ENCODE results near the gene RUNX2. TPM values are rescaled to one million over a fixed set of nuclear protein-coding genes. Genes with fewer than 3 reads are reported as not detected.

Gene RUNX2
- polyA plus RNA-seq, 3 donors: 0.13 to 0.34 (median 0.31) TPM

DNA sequence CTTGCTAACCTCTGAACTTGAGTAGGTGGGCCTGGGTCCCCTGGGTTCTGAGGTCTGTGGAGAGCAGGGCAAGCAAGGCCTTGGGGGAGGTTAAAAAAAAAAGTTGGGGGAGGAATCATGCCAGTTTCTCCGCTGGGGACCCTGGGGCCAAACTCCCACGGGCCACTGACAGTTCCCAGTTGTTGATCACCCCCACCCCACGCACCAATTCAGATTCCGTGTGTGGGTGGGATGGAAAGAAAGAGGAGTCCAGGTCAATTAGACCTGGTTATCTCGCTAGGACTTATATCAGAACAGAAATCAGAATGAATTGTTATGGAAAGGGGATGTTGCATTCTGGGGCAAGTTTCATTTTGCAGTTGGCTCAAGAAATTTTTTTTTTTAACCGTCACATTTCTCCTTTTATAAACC is 96.3 kb downstream of the RUNX2 start:
- WGBS, 3 donors: 45 to 70% (median 50%) methylated on average over 6 of the region's 6 CpGs

DNA sequence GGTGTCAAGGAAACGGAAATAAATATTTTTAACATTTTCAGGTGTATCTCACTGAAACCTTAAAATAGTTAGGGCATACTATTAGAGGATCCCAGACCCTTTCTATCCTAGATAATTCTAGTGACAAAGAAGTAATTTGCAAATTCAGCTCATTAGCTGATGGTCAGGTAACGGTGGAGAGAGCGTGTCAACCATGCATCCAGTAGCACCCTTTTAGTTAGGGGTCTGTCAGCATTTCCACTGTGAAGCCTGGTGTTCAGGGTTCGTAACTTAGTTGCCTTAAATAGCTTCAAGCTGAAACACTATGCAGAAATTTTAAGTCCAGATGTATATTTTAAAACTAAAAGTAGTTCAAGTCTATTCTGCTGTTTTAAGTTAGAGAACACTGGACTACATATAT is 98.1 kb downstream of the RUNX2 start:
- WGBS, 3 donors: 75 to 88% (median 83%) methylated on average over 4 of the region's 4 CpGs
- no peak overlapping the region for H3K27ac ChIP-seq (ENCODE audit: low read depth, low read length)

More for the DNA sequence above, 96.3 kb downstream of the RUNX2 start:
- no peak overlapping the region for H3K27ac ChIP-seq (ENCODE audit: low read depth, low read length)

DNA sequence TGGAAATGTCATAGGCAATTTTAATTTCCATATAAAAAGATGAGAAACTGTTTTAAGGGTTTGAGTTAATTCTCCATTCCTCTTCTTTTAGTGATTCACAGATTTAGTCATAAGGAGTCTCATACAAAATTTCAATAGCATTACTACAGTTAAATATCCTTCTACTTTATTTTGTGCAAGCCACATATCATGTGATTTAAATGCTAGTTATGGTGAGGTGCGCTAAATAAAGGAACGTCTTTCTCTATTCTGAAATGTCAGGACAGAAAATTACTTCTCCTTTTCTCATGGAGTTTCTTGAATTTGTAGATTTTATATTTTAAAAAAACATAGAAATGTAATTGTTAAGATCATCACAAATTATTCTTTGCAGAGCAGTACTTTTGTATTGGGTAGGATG is 99.6 kb downstream of the RUNX2 start:
- 62 to 89% (median 69%) methylated on average over 2 of the region's 2 CpGs for WGBS, 3 donors
- H3K27ac ChIP-seq (ENCODE audit: low read depth, low read length): no peak overlapping the region

DNA sequence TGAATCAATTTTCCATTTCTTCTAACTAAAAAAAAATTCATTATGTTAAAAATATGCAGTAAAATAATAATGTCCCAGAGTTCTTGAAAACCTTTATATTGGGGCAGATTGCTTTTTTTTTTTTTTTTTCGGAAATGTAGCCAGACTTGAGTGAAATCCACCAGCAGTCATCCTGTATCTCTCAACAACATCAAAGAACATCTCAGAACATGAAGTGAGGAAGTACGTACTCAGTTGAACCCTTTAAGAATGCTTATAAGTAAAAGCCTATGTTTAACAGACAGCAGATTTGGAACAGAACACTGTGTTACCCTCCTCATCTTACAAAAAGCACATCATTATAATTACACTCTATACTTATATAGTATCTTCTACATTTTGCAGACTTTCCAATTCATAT is 100.6 kb downstream of the RUNX2 start:
- 66 to 89% (median 67%) methylated on average over 2 of the region's 2 CpGs for WGBS, 3 donors
- no peak overlapping the region for H3K27ac ChIP-seq (ENCODE audit: low read depth, low read length)

DNA sequence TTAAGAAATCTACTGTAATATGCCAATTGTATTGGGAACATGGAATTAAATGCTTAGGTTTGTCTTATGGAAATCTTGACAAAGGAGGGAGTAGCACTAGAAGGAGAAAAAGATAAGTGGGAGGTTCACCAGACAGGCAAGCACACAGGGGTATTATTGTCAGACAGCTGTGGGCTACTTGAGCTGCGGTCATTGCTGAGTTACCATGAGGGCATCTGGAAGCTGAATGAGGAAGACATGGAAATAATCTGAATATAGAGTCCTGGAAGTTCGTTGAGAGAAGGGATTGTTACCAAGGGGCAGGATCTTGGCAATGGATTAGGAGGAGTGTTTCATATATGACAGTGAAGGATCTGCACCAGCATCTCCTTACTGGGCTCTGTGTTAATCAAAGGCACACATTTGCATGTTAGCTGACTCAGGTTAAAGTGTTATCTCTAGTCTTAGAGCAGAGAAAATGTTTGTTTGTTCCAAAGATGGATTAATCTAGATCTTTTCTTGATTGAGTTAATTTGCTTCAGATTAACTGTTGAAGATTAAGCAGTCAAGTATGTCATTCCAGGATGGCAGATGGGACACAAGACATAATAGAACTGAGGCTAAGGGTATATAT is 102.6 kb downstream of the RUNX2 start:
- no peak overlapping the region for H3K27ac ChIP-seq (ENCODE audit: low read depth, low read length)
- 66 to 70% (median 66%) methylated on average over 2 of the region's 2 CpGs for WGBS, 3 donors

DNA sequence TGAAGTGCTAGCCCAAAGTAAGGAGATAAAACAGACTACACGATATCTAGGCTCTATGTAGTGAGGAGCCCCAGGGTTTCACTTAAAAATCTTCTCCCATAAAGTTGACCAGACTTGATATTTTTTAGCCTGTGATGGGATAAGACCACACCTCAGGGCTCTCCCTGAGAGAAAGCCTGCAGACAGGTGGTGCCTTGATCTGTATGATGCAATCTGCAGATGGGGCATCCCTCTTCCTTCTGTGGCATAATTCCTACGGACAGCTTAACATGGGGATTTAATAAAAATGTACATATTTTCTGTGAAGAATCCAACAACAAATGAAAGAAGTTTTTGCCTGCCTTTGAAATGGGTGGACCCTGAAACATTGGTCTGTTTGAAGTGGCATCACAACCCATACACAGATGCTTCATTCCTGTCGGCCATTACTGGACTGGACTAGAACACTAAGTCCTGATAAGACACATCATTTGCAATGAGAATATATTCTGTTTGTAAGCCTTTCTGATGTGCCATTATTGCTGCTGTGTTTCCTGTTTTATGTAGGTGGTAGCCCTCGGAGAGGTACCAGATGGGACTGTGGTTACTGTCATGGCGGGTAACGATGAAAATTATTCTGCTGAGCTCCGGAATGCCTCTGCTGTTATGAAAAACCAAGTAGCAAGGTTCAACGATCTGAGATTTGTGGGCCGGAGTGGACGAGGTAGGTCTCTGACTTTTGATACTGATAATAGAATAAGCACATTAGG is 103.4 kb downstream of the RUNX2 start:
- 73 to 86% (median 78%) methylated on average over 10 of the region's 10 CpGs for WGBS, 3 donors
- H3K27ac ChIP-seq (ENCODE audit: low read depth, low read length): no peak overlapping the region

DNA sequence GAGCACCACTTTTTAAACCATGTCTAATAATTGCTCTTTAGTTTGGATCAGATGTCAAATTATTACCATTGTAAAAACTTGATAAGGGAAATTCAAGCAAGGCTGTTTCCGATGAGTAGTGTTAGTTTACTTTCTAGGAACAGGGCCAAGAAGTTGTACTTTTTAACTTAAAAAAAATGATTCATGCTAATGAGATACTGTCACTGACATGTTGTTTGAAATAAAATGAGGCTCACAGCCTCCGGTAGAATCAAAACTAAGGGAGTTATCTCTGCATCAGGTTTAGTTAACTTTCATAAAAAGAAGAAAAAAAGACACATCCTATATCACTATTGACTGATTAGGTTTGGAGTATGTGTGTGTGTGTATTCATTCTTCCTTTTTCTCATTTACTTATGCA is 104.8 kb downstream of the RUNX2 start:
- WGBS, 3 donors: 11 to 15% (median 15%) methylated on average over 2 of the region's 2 CpGs
- no peak overlapping the region for H3K27ac ChIP-seq (ENCODE audit: low read depth, low read length)

DNA sequence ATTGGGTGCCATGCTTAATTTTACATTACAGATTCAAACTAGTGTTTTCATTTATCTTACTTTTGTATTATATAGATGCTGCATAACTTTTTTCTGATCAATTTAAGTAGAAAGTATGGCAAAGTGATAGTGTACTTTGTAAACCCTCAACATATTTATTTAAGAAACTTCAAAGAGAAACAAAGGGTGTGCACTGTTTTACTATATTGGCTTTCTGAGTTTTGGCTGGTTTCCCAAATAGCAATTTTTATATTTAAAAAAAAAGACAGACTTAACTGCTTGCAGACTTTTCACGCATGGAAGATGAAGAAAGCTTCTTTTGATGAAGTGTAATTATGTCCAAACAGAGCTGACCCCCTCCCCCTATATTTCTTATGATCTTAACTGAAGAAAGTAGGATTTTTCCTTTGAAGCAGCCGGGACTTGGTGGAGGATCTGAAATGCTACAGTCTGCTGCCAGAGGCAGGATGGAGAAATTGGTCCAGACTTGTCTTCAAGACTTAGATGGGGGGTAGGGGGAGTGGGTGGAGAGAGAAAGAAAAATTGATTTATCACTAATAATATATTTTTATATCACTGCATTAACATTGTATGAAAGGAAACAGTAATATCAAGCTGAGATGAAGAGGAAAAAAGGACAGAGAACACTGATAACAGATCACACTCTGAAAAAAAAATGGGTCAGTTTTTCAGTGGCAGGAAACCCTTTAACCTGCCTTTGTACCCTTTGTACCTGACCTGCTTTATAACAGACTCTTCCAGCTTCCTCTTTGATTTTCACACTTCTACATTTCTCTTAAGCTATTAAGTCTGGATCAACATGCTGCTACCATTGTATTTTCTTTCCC is 105.6 kb downstream of the RUNX2 start:
- no peak overlapping the region for H3K27ac ChIP-seq (ENCODE audit: low read depth, low read length)
- WGBS, 3 donors: 56 to 71% (median 65%) methylated on average over 2 of the region's 2 CpGs

DNA sequence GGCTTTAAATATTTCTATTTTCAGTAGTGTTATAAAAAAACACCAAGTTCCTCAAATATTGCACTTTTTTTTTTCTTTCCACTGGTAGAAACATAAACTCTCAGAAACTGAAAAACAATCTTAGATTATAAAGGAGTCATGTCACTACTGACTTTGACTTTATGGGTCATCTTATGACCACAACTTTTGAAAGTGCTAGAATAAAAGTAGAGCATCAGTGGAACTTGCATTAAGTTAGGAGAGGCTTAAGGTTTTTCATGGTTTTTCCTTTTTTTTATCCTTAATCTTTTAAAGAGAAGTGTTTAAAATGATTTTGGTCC is 106.2 kb downstream of the RUNX2 start:
- no peak overlapping the region for H3K27ac ChIP-seq (ENCODE audit: low read depth, low read length)

DNA sequence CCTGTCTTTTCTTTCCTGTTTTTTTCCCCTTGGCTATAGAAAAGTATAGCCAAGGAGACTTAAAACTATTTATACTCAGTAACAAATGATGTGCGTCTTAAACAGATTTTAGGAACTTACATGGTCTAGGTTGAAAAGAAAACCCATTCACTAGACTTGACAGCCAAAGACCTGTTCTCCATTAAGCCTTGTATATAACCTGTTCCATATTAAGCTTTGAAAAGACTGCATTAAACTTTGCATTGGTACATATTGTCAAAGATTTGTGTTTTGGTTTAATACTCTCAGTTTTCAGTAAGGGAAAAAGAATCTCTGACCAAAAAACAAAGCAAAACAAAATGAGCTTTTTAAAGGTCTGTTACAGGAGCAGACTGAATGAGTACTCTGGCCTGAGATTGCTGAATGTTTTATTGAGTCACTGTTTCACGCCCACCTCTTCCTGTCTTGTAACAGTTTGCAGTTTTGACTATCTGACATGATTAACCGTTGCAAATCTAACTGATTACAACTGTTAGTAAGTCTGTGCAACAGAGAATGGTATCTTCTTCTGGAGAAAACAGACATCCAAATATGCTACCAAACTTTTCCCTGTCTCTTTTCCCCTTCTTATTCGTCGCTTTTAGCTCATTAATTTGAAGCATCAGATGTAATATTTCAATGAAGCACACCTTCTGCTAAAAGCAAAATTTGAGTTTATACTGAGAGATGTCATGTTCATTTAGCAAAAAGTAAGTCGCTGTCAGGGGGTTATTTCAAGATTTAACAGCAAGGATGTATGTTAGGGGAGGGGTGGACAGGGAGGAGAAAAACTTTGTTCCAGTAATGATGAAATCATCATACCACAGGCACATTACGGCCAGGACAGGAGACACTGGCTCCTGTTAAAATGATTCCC is 108.7 kb downstream of the RUNX2 start:
- WGBS, 3 donors: 22 to 64% (median 28%) methylated on average over 7 of the region's 7 CpGs
- no peak overlapping the region for H3K27ac ChIP-seq (ENCODE audit: low read depth, low read length)

DNA sequence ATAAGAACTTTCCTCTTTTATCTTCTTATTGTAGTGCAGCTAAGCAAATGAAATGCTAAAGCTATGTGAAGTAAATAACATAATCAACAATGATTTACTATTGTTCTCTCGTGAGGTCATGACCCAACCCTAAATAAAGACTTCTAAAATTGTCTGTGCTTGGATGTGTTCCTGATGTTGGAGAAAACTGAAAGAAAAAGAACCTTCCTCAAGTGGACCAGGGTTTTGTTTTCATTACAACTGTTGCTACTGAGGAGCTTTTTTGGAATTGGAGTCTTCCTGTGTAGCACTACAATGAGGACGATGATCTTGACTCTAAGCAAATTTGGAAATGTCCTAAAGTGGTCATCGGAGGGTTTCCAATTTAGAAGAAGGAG is 109.3 kb downstream of the RUNX2 start:
- no peak overlapping the region for H3K27ac ChIP-seq (ENCODE audit: low read depth, low read length)
- 51 to 81% (median 53%) methylated on average over 3 of the region's 3 CpGs for WGBS, 3 donors

DNA sequence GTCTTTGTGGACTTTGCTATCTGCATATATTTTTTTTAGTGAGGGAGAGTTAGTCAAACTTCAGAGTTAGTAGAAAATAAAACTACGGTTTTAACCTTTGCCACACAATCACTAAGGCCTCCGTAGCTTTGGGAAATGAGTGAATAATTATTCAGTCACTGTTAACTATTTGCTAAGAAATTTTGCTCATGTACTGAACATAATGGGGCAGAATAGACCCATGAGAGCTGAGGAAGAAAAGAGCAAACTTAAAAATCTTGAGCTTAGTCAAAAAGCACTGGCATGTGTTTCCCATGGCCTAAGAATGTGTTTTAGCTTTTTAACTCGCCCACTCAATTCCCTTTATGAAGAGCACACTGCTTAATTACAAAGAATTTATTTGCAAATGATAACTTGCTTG is 110.0 kb downstream of the RUNX2 start:
- H3K27ac ChIP-seq (ENCODE audit: low read depth, low read length): no peak overlapping the region
- WGBS, 3 donors: 74 to 79% (median 76%) methylated on average over 3 of the region's 3 CpGs

DNA sequence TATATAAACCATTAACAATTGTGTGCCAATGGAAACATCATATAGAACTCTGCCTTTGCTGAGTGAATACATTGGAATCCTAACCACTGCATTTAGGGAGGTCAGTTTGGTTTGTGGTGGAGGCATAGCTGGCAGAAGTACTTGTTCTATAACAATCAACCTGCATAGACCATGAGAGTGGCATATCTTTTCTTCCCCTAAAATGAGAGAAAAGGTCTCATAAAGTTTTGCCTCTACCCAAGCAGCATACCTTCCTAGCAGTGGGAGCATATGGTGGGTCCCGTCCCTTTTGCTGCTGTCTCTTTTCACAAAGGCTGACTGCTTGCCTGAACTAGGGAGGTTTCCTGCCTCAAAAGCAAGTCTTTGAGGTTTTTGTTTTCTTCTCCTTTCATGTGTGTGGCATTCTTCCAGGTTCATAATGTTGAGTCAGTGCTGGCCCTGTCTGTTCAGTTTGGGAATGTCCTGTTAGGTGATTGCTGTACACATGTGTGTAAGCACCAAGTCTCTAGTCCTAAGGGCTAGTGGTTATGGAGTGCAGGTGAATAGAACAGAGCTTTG is 110.8 kb downstream of the RUNX2 start:
- H3K27ac ChIP-seq (ENCODE audit: low read depth, low read length): no peak overlapping the region
- 50 to 94% (median 53%) methylated on average over 1 of the region's 1 CpG for WGBS, 3 donors

DNA sequence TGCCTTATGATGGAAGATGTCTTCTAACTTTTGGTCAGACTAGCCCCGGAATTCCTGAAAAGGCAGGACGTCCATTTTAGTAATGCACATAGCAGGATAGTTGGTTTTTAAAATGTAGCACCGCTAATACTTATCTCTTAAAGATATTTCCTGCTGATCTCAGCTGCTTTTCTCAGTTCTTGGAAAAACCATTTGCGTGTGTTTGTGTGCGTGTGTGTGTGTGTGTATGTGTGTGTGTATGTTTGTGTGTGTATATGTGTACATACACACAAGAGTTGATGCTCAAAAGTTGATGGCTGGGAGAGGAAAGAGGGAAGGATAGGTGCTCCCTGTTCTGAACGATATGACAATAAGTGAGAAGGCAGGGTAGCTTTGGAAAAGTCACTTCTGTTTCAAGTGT is 111.3 kb downstream of the RUNX2 start:
- no peak overlapping the region for H3K27ac ChIP-seq (ENCODE audit: low read depth, low read length)
- 76 to 84% (median 83%) methylated on average over 6 of the region's 6 CpGs for WGBS, 3 donors

DNA sequence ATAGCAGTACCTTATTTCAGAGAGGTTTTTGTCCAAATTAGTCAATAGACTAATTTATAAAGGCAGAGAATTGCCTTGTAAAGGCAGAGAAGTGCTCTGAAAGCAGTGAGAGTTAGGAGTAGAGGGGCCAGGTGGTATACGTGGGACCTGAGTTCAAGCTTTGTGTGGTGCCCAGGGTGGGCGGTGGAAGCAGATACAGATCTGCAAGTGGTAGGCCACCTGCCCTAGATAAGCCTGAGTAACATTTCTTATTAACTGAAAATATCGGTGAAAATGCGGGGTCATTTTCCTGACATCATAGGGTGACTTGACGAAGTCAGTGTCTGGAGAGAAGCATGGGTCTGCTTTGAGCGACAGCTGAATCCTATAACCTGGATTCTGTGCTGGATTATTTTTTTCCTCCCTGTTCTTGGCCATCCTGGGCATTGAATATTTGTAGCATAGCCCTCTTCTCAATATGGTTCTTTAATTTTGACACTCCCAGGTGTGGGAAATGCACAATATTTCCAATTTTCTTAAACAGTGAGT is 111.8 kb downstream of the RUNX2 start:
- WGBS, 3 donors: 92 to 94% (median 93%) methylated on average over 6 of the region's 6 CpGs
- H3K27ac ChIP-seq (ENCODE audit: low read depth, low read length): no peak overlapping the region

DNA sequence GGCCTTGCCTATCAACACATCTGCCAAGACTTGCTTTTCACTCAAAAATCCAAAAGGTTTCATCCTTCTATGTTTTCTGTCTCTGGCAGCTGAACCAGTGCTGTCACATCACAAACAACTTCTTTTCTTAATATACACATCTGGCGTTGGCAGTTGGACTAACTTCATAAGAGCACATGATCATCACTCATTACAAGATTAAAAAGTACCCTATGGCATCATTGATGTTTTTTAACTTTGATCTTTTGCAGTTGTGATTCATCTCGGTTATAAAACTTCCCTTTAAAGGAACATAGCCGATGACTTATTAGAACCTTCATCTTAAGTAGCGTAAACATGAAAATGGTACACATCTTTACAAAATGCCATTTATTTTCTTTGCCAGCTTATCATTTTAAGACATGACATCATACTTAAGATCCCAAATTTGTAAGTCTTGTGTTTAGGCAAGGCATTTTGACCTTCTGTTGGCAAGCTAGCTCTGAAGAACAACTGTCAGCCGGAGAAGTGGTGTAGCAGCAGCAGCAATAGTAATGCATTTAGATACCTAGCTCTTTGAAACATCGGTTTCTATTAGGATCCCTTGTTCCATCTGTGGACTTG is 113.8 kb downstream of the RUNX2 start:
- H3K27ac ChIP-seq (ENCODE audit: low read depth, low read length): no peak overlapping the region
- WGBS, 3 donors: 83 to 91% (median 89%) methylated on average over 6 of the region's 6 CpGs

DNA sequence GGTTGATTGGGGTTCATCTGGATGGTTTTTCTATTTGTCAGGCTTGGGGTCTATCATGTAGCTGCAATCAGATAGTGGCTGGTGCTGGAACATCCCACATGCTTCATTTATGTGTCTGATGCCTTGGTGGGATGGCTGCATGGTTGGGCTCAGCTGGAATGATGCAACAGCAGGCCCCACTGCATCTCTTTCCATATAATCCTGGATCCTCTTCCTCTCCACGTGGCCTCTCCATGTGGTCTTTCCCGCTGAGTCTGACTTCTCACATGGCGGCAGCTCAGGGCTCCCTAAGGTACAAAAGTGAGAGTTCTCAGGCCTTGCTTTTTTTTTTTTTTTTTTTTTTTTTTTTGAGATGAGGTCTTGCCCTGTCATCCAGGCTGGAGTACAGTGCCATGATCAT is 114.6 kb downstream of the RUNX2 start:
- 83 to 93% (median 88%) methylated on average over 3 of the region's 3 CpGs for WGBS, 3 donors
- no peak overlapping the region for H3K27ac ChIP-seq (ENCODE audit: low read depth, low read length)

DNA sequence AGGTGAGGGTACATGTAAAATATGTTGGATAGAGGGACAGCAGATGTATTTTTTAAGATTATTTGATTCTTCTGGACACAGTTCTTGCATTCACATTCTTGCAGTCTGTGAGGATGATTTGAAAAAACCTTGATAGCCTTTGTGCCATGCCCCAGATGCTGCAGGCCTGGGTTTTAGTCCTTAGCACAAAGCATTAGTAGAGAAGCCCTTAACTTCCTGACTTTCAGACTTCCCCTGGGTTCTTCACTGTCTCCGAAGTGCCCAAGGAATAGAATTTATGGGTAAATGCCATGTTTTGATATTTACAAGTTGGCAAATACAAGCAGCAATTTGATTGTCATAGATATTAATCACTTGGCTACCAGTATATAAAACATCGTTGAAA is 117.2 kb downstream of the RUNX2 start:
- no peak overlapping the region for H3K27ac ChIP-seq (ENCODE audit: low read depth, low read length)
- WGBS, 3 donors: 14 to 23% (median 14%) methylated on average over 2 of the region's 2 CpGs

All from adipose tissue (tissue), 3 donors.